K562 (cell line): ENCODE measurements around the gene SMG9. TPM values are rescaled to one million over a fixed set of nuclear protein-coding genes. Genes with fewer than 3 reads are reported as not detected.
A peak's percentile ranks its signal among the peaks of the same experiment; 100 is the strongest.

ENCODE experiments used
- ATF3 ChIP-seq, 2 experiments: fragments of 450-650 bp in 1 of 2; sonication (generic) in 1 of 2; formaldehyde crosslinking in 1 of 2; IDR thresholded peaks in 1 of 2; conservative IDR thresholded peaks in 1 of 2; 2 replicates each; pipeline versions ENCODE4 v1.6.1 to v1.8.1; 2016 to 2023; ENCODE audit warnings: mild to moderate bottlenecking in 2 of 2, moderate library complexity in 2 of 2, inconsistent platforms in 1 of 2, missing genetic modification reagents in 1 of 2
- CREM ChIP-seq: IDR thresholded peaks from 2 replicates; pipeline ENCODE4 v1.6.1; 2014; ENCODE audit warnings: antibody characterized with exemption, low read depth
- EGR1 ChIP-seq: fragments of 450-650 bp; conservative IDR thresholded peaks from 2 replicates; pipeline ENCODE4 v1.6.1; 2017; ENCODE audit warnings: mild to moderate bottlenecking
- ELK3 ChIP-seq: fragments of 450-650 bp; formaldehyde crosslinking; IDR thresholded peaks from 2 replicates; pipeline ENCODE4 v1.4.0; 2020; ENCODE audit warnings: mild to moderate bottlenecking
- KDM2B ChIP-seq: fragments of 250-450 bp; sonication (Bioruptor Pico); IDR thresholded peaks from 2 replicates; pipeline ENCODE4 v1.8.0; 2021; ENCODE audit warnings: mild to moderate bottlenecking, moderate library complexity
- LCOR ChIP-seq: sonication (generic); formaldehyde crosslinking; IDR thresholded peaks from 2 replicates; pipeline ENCODE4 v1.8.0; 2022; ENCODE audit warnings: mild to moderate bottlenecking, missing genetic modification reagents
- PRDM10 ChIP-seq: fragments of 450-650 bp; IDR thresholded peaks from 2 replicates; pipeline ENCODE4 v1.6.1; 2018; ENCODE audit not compliant: partially characterized antibody
- RNF219 ChIP-seq: fragments of 250-450 bp; sonication (Bioruptor Pico); IDR thresholded peaks from 2 replicates; pipeline ENCODE4 v1.5.0; 2022; ENCODE audit warnings: mild to moderate bottlenecking
- SIRT6 ChIP-seq: IDR thresholded peaks from one replicate; pipeline ENCODE4 v1.6.1; 2012; ENCODE audit warnings: low read depth, mild to moderate bottlenecking, control low read depth, inconsistent platforms, low read length, moderate library complexity
- SRSF7 ChIP-seq: fragments of 200-400 bp; formaldehyde crosslinking; optimal IDR thresholded peaks from 2 replicates; pipeline ENCODE3; 2017; ENCODE audit warnings: mild to moderate bottlenecking, low read depth, low read length
- SUPT5H ChIP-seq: fragments of 450-650 bp; IDR thresholded peaks from 2 replicates; pipeline ENCODE4 v1.6.1; 2016
- ZBTB2 ChIP-seq: fragments of 450-650 bp; IDR thresholded peaks from 2 replicates; pipeline ENCODE4 v1.6.1; 2016; ENCODE audit warnings: antibody characterized with exemption
- ZBTB43 ChIP-seq: sonication (generic); formaldehyde crosslinking; IDR thresholded peaks from 2 replicates; pipeline ENCODE4 v1.8.0; 2023; ENCODE audit warnings: mild to moderate bottlenecking, missing genetic modification reagents
- ZNF316 ChIP-seq: fragments of 450-650 bp; IDR thresholded peaks from 2 replicates; pipeline ENCODE4 v1.6.1; 2016
- ZNF655 ChIP-seq: fragments of 250-450 bp; sonication (Bioruptor Pico); IDR thresholded peaks from 2 replicates; pipeline ENCODE4 v1.5.0; 2021
- polyA plus RNA-seq, 8 experiments: library from polyadenylated mRNA; depleted of rRNA in 4 of 8; stranded (reverse) in 5 of 8; unstranded in 3 of 8; fragments of >200 nt; fragmentation: Nextera tagmentation in 2 of 8; fragmentation: Illumina TruSeq in 1 of 8; extraction: Ambion mirVana in 2 of 8; extraction: Trizol in 1 of 8; gene quantifications; 2 replicates each; pipeline versions ENCODE4 v1.2.1 to v1.2.3, GENCODE V29; 2011 to 2014; ENCODE audit warnings: inconsistent platforms in 1 of 8, missing spikeins in 1 of 8
- total RNA-seq, 7 experiments: library from RNA; depleted of rRNA in 6 of 7; stranded (reverse); fragments of >200 nt in 6 of 7; fragmentation: Illumina TruSeq in 2 of 7; extraction: Trizol in 2 of 7; gene quantifications; 2 replicates each; pipeline versions ENCODE4 v1.2.1 to v1.2.3, GENCODE V29; 2011 to 2021; ENCODE audit warnings: low replicate concordance in 1 of 7

SMG9 gene
- total and polyA plus RNA-seq, 9 of the 15 experiments (the other 6 are each of a cell fraction or from before 2014, with no cell fraction given): 1.7 to 79.7 (median 40.2) TPM

GRCh38 chr19:43768273-43769050 lies 13.7 kb upstream of the SMG9 start (continued):
- TF ChIP-seq ZBTB43: no peak
- TF ChIP-seq SUPT5H: no peak
- TF ChIP-seq CREM: peak; percentile 66
- TF ChIP-seq PRDM10: peak; percentile 13
- 0 out of 2 replicates have a peak, but pooled peaks have one; percentile 40 for TF ChIP-seq ZBTB2
- peak; percentile 70 for TF ChIP-seq ATF3 (IDR thresholded peaks at IDR 0.05)
- no peak for TF ChIP-seq ATF3 (CRISPR knock-in tag; conservative IDR thresholded peaks at IDR 0.05)
- peak; percentile 37; the same call in 1 of the 2 replicates for TF ChIP-seq ZNF316
- TF ChIP-seq KDM2B (CRISPR knock-in tag): no peak
- TF ChIP-seq SIRT6: no peak
- no peak for TF ChIP-seq SRSF7
- TF ChIP-seq ZNF655 (CRISPR knock-in tag): no peak
- TF ChIP-seq LCOR (CRISPR knock-in tag): no peak
- peak; percentile 86 for TF ChIP-seq EGR1
- no peak for TF ChIP-seq ELK3 (CRISPR knock-in tag)
- no peak for TF ChIP-seq RNF219 (CRISPR knock-in tag)
